GM13976 (cell line): ENCODE results near the gene CCDC85C.

ENCODE experiments used
- DNase-seq: peaks from one replicate; pipeline ENCODE4 v3.0.0; 2012; ENCODE audit warnings: low spot score
- CTCF ChIP-seq: IDR thresholded peaks from 2 replicates; pipeline ENCODE4 v1.5.1; 2012; ENCODE audit warnings: borderline replicate concordance, mild to moderate bottlenecking; ENCODE audit not compliant: insufficient read depth; ENCODE audit errors: extremely low read depth, missing control alignments, control extremely low read depth
- in situ Hi-C: fragments of 300-500 bp; cut with MboI; formaldehyde crosslinking; loops from one replicate; pipeline ENCODE4 v1.12.0; 2022; ENCODE audit warnings: low sequenced_read_pairs, mixed read lengths, inconsistent platforms; ENCODE audit not compliant: unreplicated experiment

CCDC85C gene

GRCh38 chr14:99545586-99545985 is 58.4 kb downstream of the CCDC85C start:
- TF ChIP-seq CTCF, result no peak
- in situ Hi-C loops, result no loop called here
- no peak for DNase-seq

- TF ChIP-seq CTCF, result no peak
- in situ Hi-C loops, result no loop called here
- no peak for DNase-seq
Observed at GRCh38 chr14:99544991-99545390, 59.0 kb downstream of the CCDC85C start.

- in situ Hi-C loops, result no loop called here
- DNase-seq, result no peak
- no peak for TF ChIP-seq CTCF
Observed at GRCh38 chr14:99543985-99544384, 60.0 kb downstream of the CCDC85C start.

GRCh38 chr14:99543370-99543769 is 60.6 kb downstream of the CCDC85C start:
- in situ Hi-C loops, result no loop called here
- DNase-seq, result no peak
- no peak for TF ChIP-seq CTCF

GRCh38 chr14:99542566-99542965 is 61.4 kb downstream of the CCDC85C start:
- no peak for DNase-seq
- in situ Hi-C loops, result no loop called here
- no peak for TF ChIP-seq CTCF

GRCh38 chr14:99541677-99542470 is 62.1 kb downstream of the CCDC85C start:
- no peak for DNase-seq

More at GRCh38 chr14:99541677-99542470, 62.1 kb downstream of the CCDC85C start:
- in situ Hi-C loops, result no loop called here
- no peak for TF ChIP-seq CTCF
